Esophagus squamous epithelium (tissue), 5 donors: ENCODE measurements around the gene C12orf43. TPM values are rescaled to one million over a fixed set of nuclear protein-coding genes. Genes with fewer than 3 reads are reported as not detected.
A peak's percentile ranks its signal among the peaks of the same experiment; 100 is the strongest.
"Not testable (repeated sequence)": the region's sequence is repeated elsewhere in the genome, so short reads cannot be mapped to it uniquely, and the experiment has no call there.

ENCODE experiments used
- DNase-seq: peaks from one replicate; lab custom pipeline; 2025; lab: John Stamatoyannopoulos, UW
- H3K27ac ChIP-seq, 4 donors: fragments of 200-600 bp; sonication (generic); one replicate each; pipeline ENCODE4 v1.5.1; 2016 to 2019; ENCODE audit warnings: mild to moderate bottlenecking in 1 of 4
- H3K27me3 ChIP-seq, 4 donors: fragments of 200-600 bp; sonication (generic); 1 replicate in 3 of 4; 2 replicates in 1 of 4; pipeline versions ENCODE4 v1.5.1 to v1.6.0; 2017 to 2021; ENCODE audit warnings: antibody characterized with exemption in 1 of 4
- H3K36me3 ChIP-seq, 3 donors: fragments of 200-600 bp; sonication (generic); one replicate each; pipeline ENCODE4 v1.5.1; 2016 to 2019
- H3K4me1 ChIP-seq, 3 donors: fragments of 200-600 bp; sonication (generic); one replicate each; pipeline ENCODE4 v1.5.1; 2017 to 2019
- H3K4me3 ChIP-seq, 4 donors: fragments of 200-600 bp; sonication (generic); 1 replicate in 3 of 4; 2 replicates in 1 of 4; pipeline ENCODE4 v1.5.1; 2016 to 2019; ENCODE audit warnings: mild to moderate bottlenecking in 2 of 4, moderate library complexity in 1 of 4
- H3K9me3 ChIP-seq, 3 donors: fragments of 200-600 bp; sonication (generic); one replicate each; pipeline ENCODE4 v1.5.1; 2016 to 2019
- POLR2A ChIP-seq, 4 donors: fragments of 450-650 bp; IDR thresholded peaks; one replicate each; pipeline ENCODE4 v1.6.1; 2017; ENCODE audit warnings: antibody characterized with exemption in 4 of 4, mild to moderate bottlenecking in 4 of 4, moderate library complexity in 3 of 4
- WGBS, 2 donors: methylation state at CpG; one replicate each; pipeline ENCODE4 v1.1.5; 2018; 5-methylcytosine and 5-hydroxymethylcytosine counted together
- intact Hi-C: fragments of 100-400 bp; cut with DNase I; formaldehyde crosslinking; loops from one replicate; pipeline ENCODE4 v1.15.0; 2022
- total RNA-seq, 4 donors: library from RNA; depleted of rRNA; stranded (reverse); fragments of >200 nt; gene quantifications; one replicate each; pipeline ENCODE4 v1.1.0, GENCODE V29; 2016
- TF ChIP-seq, protein P1 (sequence below), 6 experiments: fragments of 450-650 bp in 4 of 6; fragments of 200-600 bp in 2 of 6; sonication (generic) in 2 of 6; IDR thresholded peaks; one replicate each; pipeline ENCODE4 v1.5.1; 2016 to 2019; ENCODE audit warnings: antibody characterized with exemption in 6 of 6, mild to moderate bottlenecking in 4 of 6, moderate library complexity in 4 of 6
- donor health status: DM: yes; HTN: yes; CAD: no.

Gene C12orf43, protein sequence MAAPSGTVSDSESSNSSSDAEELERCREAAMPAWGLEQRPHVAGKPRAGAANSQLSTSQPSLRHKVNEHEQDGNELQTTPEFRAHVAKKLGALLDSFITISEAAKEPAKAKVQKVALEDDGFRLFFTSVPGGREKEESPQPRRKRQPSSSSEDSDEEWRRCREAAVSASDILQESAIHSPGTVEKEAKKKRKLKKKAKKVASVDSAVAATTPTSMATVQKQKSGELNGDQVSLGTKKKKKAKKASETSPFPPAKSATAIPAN
- 10 to 100 TPM in 1 of 4 donors, 1 to 10 TPM in 3; 7.8 to 15.6 (median 8.6) TPM for total RNA-seq

DNA sequence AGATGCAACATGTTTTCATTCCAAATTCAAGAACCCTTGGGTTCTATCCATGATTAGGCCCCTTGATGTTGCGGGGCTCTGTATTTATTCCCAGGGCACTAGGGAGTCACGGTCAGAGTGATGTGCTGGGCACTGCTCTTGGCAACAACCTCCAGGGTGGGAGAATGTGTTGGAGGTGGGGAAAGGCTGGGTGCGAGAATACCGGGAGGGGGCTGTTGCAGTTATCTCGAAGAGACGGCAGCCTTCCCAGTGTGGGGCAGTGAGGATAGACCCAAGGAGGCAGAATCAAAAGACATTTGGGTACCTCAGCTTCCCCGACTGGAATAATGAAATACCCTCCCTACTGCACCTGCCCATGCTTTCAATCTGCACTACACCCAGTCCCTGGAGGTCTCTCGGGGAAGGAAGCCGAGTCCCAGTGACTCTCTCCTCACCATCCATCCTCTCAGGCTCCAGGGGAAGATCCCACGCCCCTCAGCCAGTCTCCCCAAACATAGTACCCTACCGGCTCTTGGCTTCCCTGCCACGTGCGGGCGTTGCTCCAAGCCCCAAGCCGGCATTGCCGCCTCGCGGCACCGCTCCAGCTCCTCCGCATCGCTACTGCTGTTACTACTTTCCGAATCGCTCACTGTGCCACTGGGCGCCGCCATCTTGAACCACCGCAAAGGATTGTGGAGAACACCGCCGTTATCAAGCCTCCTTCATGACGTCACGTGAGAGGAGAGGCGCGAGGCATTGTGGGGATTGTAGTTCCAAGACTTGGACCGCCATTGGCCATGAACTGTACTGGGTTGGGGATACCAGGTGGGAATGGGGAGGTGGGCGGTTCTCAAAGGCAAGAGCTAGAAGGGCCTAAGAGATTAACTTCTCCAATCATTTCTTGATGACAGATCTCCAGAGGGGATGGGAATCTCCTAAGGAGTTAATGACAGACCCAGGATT, at the start of gene C12orf43:
Gene C12orf43 (minus strand): TSS at position 663 of the 942 bp plus-strand sequence. CDS start 13 bp downstream, at position 650.
- WGBS, 2 donors = 0 to 3% methylated on average over 19 to 30 of the region's 34 CpGs
- intact Hi-C loops = no loop called here

DNA sequence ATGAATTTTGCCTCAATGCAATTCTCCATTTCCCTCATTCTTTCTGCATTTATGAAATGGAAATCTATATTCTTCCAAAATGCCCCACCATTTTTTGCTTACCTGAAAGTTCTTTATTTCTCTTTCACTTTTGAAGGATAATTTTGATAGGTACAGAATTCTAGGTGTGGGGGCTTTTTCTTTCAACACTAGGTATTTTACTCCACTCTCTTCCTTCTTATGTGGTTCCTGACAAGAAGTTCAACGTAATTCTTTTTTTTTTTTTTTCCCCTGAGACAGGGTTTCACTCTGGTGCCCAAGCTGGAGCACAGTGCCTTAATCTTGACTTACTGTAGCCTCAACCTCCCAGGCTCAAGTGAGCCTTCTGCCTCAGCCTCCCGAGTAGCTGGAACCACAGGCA, 49.1 kb upstream of the C12orf43 start:
- Histone ChIP-seq H3K27me3 (peaks cover 0 to 9% (median 0%) of the 10 kb centered on the region in 4 donors), H3K4me3 (no peak overlapping the region), H3K4me1 (peaks cover 0 to 5% (median 1%) of the 10 kb centered on the region in 3 donors), H3K9me3 (no peaks in the 10 kb centered on the region), H3K27ac (no peak overlapping the region), H3K36me3 (no peaks in the 10 kb centered on the region)
- TF ChIP-seq POLR2A (IDR thresholded peaks at IDR 0.05) = no peak
- TF ChIP-seq, protein P1, sequence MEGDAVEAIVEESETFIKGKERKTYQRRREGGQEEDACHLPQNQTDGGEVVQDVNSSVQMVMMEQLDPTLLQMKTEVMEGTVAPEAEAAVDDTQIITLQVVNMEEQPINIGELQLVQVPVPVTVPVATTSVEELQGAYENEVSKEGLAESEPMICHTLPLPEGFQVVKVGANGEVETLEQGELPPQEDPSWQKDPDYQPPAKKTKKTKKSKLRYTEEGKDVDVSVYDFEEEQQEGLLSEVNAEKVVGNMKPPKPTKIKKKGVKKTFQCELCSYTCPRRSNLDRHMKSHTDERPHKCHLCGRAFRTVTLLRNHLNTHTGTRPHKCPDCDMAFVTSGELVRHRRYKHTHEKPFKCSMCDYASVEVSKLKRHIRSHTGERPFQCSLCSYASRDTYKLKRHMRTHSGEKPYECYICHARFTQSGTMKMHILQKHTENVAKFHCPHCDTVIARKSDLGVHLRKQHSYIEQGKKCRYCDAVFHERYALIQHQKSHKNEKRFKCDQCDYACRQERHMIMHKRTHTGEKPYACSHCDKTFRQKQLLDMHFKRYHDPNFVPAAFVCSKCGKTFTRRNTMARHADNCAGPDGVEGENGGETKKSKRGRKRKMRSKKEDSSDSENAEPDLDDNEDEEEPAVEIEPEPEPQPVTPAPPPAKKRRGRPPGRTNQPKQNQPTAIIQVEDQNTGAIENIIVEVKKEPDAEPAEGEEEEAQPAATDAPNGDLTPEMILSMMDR (IDR thresholded peaks at IDR 0.05) = no peak
- no peak for DNase-seq
- intact Hi-C loops = no loop called here
- 53 to 64% methylated on average over 2 of the region's 2 CpGs for WGBS, 2 donors

More for the DNA sequence above, at the start of gene C12orf43:
- DNase-seq = peak; percentile 66
- no peaks in the 10 kb centered on the region for H3K27me3 ChIP-seq
- H3K36me3 ChIP-seq = peaks cover 0 to 24% (median 0%) of the 10 kb centered on the region in 3 donors
- H3K4me1 ChIP-seq = peaks cover 7 to 14% (median 12%) of the 10 kb centered on the region in 3 donors
- H3K9me3 ChIP-seq = no peaks in the 10 kb centered on the region
- peak in 1 of 4 donors; percentile 40 for TF ChIP-seq POLR2A (IDR thresholded peaks at IDR 0.05)
- TF ChIP-seq, protein P1 (IDR thresholded peaks at IDR 0.05) = peak in 1 of 6 experiments; percentile 43
- peak within 1 kb of the TSS; percentile 74 to 87 (median 83) for H3K27ac ChIP-seq
- H3K4me3 ChIP-seq = peak within 1 kb of the TSS; percentile 78 to 96 (median 89)

DNA sequence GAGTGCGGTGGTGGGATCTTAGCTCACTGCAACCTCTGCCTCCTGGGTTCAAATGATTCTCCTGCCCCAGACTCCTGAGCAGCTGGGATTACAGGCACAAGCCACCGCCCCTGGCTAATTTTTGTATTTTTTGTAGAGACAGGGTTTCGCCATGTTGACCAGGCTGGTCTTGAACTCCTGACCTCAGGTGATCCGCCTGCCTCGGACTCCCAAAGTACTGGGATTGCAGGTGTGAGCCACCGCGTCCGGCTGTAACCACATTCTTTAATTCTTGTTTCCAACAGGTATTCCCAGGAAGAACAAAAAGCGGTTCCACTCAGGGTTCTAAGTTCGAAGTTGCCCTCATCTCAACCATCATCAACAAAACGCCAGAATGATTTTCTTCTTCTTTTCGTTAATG, 48.3 kb upstream of the C12orf43 start:
- H3K9me3 ChIP-seq, intact Hi-C loops, H3K27me3 ChIP-seq, H3K27ac ChIP-seq, H3K4me3 ChIP-seq, DNase-seq, H3K36me3 ChIP-seq: not testable (repeated sequence)
- H3K4me1 ChIP-seq = peaks cover 0 to 13% (median 8%) of the 10 kb centered on the region in 3 donors
- WGBS, 2 donors = 88 to 92% methylated on average over 10 to 11 of the region's 12 CpGs

DNA sequence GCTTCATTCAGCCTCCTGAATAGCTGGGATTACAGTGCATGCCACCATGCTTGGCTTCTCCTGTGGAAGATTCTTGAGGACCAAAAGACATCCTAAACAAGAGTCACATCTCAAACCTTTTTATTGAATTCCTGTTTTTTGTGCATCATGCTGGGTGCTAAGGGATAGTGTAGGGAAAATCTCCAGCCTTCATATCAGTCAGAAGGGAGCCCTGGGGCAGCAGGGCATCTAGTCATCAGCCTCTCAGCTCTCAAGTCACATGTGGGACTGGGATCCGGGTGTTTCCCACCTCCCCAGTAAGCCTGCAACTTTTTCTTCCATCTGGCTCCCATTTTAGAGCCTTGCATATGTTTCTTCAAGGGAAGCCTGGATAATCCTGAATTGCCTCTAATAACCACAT, 47.8 kb upstream of the C12orf43 start:
- Histone ChIP-seq H3K27me3 (peaks cover 0 to 3% (median 0%) of the 10 kb centered on the region in 4 donors), H3K36me3 (no peaks in the 10 kb centered on the region), H3K4me3 (no peak overlapping the region), H3K4me1 (peaks cover 0 to 15% (median 8%) of the 10 kb centered on the region in 3 donors), H3K27ac (no peak overlapping the region), H3K9me3 (no peaks in the 10 kb centered on the region)
- intact Hi-C loops = no loop called here
- no peak for DNase-seq
- no peak for TF ChIP-seq POLR2A (IDR thresholded peaks at IDR 0.05)
- TF ChIP-seq, protein P1 (IDR thresholded peaks at IDR 0.05) = no peak
- WGBS, 2 donors = 87 to 92% methylated on average over 1 of the region's 1 CpG

DNA sequence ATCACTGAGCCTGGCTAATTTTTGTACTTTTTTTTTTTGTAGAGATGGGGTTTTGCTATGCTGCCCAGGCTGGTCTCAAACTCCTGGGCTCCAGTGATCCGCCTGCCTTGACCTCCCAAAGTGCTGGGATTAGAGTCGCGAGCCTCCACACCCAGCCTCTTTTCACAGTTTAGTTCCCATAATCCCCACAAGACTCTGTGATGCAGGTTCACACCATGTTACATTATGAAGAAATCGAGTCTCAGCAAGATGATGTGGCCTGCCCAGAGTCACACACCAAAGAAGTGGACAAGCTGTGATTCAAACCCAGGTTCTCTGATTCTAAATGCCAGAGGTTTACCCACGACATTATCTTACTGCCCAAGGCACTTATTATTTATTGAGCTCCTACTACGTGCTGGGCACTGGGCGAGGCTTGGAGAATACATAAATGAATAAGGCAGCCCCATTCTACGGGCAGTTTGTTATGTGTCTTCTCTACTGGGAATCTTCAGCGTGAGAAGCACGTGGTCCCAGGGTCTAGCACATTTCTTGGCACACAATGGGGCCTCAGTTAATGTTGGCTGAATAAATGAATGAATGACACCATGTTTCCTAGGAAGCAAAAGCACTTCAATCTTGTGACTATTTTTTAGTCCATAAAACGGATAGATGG, 46.2 kb upstream of the C12orf43 start:
- intact Hi-C loops = no loop called here
- WGBS, 2 donors = 70 to 78% methylated on average over 11 of the region's 11 CpGs
- no peak for TF ChIP-seq POLR2A (IDR thresholded peaks at IDR 0.05)
- TF ChIP-seq, protein P1 (IDR thresholded peaks at IDR 0.05) = no peak
- H3K27ac ChIP-seq = no peak overlapping the region
- DNase-seq = no peak
- no peak overlapping the region for H3K4me3 ChIP-seq
- no peaks in the 10 kb centered on the region for H3K27me3 ChIP-seq
- no peaks in the 10 kb centered on the region for H3K36me3 ChIP-seq
- peaks cover 0 to 15% (median 8%) of the 10 kb centered on the region in 3 donors for H3K4me1 ChIP-seq
- H3K9me3 ChIP-seq = no peaks in the 10 kb centered on the region
